Caco-2 (cell line): ENCODE measurements around the gene SH2D3A. TPM values are rescaled to one million over a fixed set of nuclear protein-coding genes. Genes with fewer than 3 reads are reported as not detected.

Experiments
- BruUV-seq: library from RNA; stranded (reverse); fragments of 400-500 nt; replicated peaks from 2 replicates; lab custom pipeline; 2021; lab: Mats Ljungman, UMichigan
- CTCF ChIA-PET: fragments of 300-600 bp; sonication (Branson Sonifier 250); formaldehyde crosslinking; loops from one replicate; lab custom pipeline; 2022; ENCODE audit warnings: antibody characterized with exemption; lab: Charles Lee
- POLR2A ChIA-PET: fragments of 300-600 bp; sonication (Branson Sonifier 250); formaldehyde crosslinking; loops from one replicate; lab custom pipeline; 2022; ENCODE audit warnings: antibody characterized with exemption; lab: Charles Lee
- DNase-seq, 2 experiments: peaks; one replicate each; pipeline versions ENCODE4 v3.0.0 to v3.0.0-alpha.2; 2020 to 2022
- H3K27me3 ChIP-seq: replicated peaks from 2 replicates; pipeline ENCODE4 v1.6.0; 2011; ENCODE audit warnings: low read length; ENCODE audit not compliant: control insufficient read depth, insufficient read depth
- H3K36me3 ChIP-seq: 2 replicates; pipeline ENCODE4 v1.5.1; 2011; ENCODE audit warnings: low read length; ENCODE audit not compliant: control insufficient read depth, insufficient read depth
- H3K4me1 ChIP-seq: fragments of 250-450 bp; sonication (Bioruptor Pico); 2 replicates; pipeline ENCODE4 v1.5.1; 2020; ENCODE audit warnings: mild to moderate bottlenecking
- H3K4me3 ChIP-seq: 2 replicates; pipeline ENCODE4 v1.5.1; 2011; ENCODE audit warnings: low read depth, mild to moderate bottlenecking, control low read depth, low read length
- H3K9me3 ChIP-seq: fragments of 250-450 bp; sonication (Bioruptor Pico); 2 replicates; pipeline ENCODE4 v1.5.1; 2020; ENCODE audit warnings: mild to moderate bottlenecking, moderate library complexity
- H3K27ac Mint-ChIP-seq: one replicate; pipeline ENCODE4 v1.8.0; 2022; ENCODE audit warnings: mixed read lengths; ENCODE audit not compliant: unreplicated experiment
- H3K27me3 Mint-ChIP-seq: one replicate; pipeline ENCODE4 v1.8.0; 2022; ENCODE audit warnings: mixed read lengths; ENCODE audit not compliant: insufficient read depth, unreplicated experiment
- H3K36me3 Mint-ChIP-seq: one replicate; pipeline ENCODE4 v1.8.0; 2022; ENCODE audit warnings: mild to moderate bottlenecking, mixed read lengths; ENCODE audit not compliant: insufficient read depth, unreplicated experiment
- H3K4me1 Mint-ChIP-seq: one replicate; pipeline ENCODE4 v1.8.0; 2022; ENCODE audit warnings: low read depth, mixed read lengths; ENCODE audit not compliant: unreplicated experiment
- H3K4me3 Mint-ChIP-seq: one replicate; pipeline ENCODE4 v1.8.0; 2022; ENCODE audit warnings: mild to moderate bottlenecking, moderate library complexity, mixed read lengths; ENCODE audit not compliant: unreplicated experiment
- H3K9me3 Mint-ChIP-seq: one replicate; pipeline ENCODE4 v1.8.0; 2022; ENCODE audit warnings: mixed read lengths; ENCODE audit not compliant: unreplicated experiment
- intact Hi-C: fragments of 100-400 bp; cut with micrococcal nuclease; formaldehyde crosslinking; loops from one replicate; pipeline ENCODE4 v1.10.0; 2022; ENCODE audit not compliant: unreplicated experiment
- total RNA-seq: library from RNA; stranded (reverse); gene quantifications from 2 replicates; pipeline ENCODE4 v1.2.3, GENCODE V29; 2022
- TF ChIP-seq, protein P1 (sequence below), 2 experiments: fragments of 200-600 bp in 1 of 2; IDR thresholded peaks; 1 replicate in 1 of 2; 2 replicates in 1 of 2; pipeline versions ENCODE4 v1.5.1 to v1.8.0; 2011 to 2022; ENCODE audit warnings: antibody characterized with exemption in 1 of 2, control low read depth in 1 of 2, inconsistent platforms in 1 of 2, low read depth in 1 of 2, low read length in 1 of 2, mild to moderate bottlenecking in 1 of 2, moderate library complexity in 1 of 2; ENCODE audit not compliant: insufficient read depth in 1 of 2, severe bottlenecking in 1 of 2, unreplicated experiment in 1 of 2

Gene SH2D3A
- total RNA-seq, 1 experiment from 2014 or later = 20.5 TPM

DNA sequence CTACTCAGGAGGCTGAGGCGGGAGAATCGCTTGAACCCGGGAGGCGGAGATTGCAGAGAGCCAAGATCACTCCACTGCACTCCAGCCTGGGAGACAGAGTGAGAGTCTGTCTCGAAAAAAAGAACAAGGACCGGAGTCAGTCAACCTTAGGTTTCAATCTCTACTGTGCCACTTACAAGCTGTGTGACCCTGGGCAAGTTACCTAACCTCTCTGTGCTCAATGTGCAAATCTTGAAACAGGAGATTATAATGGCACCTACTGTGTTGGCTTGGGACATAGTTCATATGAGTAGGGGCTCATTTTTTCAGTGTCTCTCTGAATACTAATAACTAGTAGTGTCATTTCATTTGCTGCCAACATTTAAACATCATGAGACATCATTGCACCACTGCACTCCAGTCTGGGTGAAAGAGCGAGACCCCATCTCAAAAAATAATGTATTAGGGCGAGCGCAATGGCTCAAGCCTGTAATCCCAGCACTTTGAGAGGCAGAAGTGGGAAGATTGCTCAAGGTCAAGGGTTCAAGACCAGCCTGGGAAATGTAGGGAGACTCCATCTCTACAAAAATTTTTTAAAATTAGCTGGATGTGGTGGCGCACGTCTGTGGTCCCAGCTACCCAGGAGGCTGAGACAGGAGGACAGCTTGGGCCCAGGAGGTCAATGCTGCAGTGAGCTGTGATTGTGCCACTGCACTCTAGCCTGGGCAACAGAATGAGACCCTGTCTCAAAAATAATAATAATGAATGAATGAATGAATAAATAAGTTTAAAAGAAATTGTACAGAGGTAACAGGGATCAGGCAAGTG, 52.3 kb downstream of the SH2D3A start:
- intact Hi-C loops = no loop called here
- Mint-ChIP-seq H3K4me1 (peaks cover 6% of the 10 kb centered on the region), H3K4me3 (no peak overlapping the region), H3K36me3 (peaks cover 6% of the 10 kb centered on the region), H3K9me3 (peaks cover 15% of the 10 kb centered on the region), H3K27ac (no peak overlapping the region), H3K27me3 (peaks cover 5% of the 10 kb centered on the region)
- TF ChIP-seq, protein P1, sequence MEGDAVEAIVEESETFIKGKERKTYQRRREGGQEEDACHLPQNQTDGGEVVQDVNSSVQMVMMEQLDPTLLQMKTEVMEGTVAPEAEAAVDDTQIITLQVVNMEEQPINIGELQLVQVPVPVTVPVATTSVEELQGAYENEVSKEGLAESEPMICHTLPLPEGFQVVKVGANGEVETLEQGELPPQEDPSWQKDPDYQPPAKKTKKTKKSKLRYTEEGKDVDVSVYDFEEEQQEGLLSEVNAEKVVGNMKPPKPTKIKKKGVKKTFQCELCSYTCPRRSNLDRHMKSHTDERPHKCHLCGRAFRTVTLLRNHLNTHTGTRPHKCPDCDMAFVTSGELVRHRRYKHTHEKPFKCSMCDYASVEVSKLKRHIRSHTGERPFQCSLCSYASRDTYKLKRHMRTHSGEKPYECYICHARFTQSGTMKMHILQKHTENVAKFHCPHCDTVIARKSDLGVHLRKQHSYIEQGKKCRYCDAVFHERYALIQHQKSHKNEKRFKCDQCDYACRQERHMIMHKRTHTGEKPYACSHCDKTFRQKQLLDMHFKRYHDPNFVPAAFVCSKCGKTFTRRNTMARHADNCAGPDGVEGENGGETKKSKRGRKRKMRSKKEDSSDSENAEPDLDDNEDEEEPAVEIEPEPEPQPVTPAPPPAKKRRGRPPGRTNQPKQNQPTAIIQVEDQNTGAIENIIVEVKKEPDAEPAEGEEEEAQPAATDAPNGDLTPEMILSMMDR (IDR thresholded peaks at IDR 0.05; ENCODE audit: insufficient read depth in 1 of 2, low read depth in 1 of 2, low read length in 1 of 2, severe bottlenecking in 1 of 2, unreplicated experiment in 1 of 2) = no peak
- DNase-seq = no peak
- H3K36me3 ChIP-seq = no peaks in the 10 kb centered on the region
- ChIA-PET POLR2A (no interaction called here), CTCF (no interaction called here)
- no peaks in the 10 kb centered on the region for H3K4me1 ChIP-seq
- no peaks in the 10 kb centered on the region for H3K27me3 ChIP-seq
- no TSS peak for BruUV-seq
- H3K4me3 ChIP-seq = no peak overlapping the region
- H3K9me3 ChIP-seq = no peaks in the 10 kb centered on the region

DNA sequence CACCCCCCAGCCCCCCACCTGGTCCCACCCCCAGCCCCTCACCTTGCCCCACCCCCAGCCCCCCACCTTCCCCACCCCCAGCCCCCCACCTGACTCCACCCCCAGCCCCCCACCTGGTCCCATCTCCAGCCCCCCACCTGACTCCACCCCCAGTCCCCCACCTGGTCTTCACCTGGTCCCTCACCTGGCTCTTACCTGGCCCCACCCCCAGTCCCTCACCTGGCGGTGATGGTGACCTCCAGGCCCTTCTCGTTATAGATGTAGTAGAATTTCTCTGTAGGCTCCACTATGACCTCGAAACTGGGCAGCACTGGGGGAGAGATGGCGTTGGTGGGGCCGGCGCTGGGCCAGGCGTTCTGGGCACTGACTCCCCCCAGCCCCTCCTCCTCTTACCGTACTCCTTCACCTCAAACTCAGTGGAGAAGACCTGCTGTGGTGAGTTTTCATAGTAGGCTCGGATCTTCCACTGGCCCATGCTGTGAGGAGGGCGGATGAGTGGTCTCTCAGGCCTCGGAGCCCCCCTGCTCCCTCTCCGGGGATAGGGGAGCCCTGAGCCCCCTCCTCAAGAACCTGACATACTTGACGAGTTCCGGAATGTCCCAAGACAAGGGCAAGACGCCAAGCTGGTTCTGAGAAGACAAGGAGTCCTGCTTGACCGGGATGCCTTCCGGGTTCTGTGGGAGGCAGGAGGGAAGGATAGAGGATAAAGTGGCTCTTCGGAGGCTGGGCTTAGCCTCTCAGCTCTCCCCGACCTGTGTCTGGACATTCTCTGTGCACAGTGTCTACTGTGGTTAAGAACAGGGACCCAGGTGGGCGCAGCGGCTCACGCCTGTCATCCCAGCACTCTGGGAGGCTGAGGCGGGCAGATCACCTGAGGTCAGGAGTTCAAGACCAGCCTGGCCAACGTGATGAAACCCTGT, 53.2 kb downstream of the SH2D3A start:
- Mint-ChIP-seq H3K4me3 (no peak overlapping the region), H3K4me1 (peaks cover 6% of the 10 kb centered on the region), H3K27me3 (peaks cover 6% of the 10 kb centered on the region), H3K9me3 (peaks cover 15% of the 10 kb centered on the region), H3K36me3 (peaks cover 6% of the 10 kb centered on the region), H3K27ac (no peak overlapping the region)
- BruUV-seq = no TSS peak
- H3K4me1 ChIP-seq = no peaks in the 10 kb centered on the region
- TF ChIP-seq, protein P1 (IDR thresholded peaks at IDR 0.05; ENCODE audit: insufficient read depth in 1 of 2, low read depth in 1 of 2, low read length in 1 of 2, severe bottlenecking in 1 of 2, unreplicated experiment in 1 of 2) = no peak
- H3K27me3 ChIP-seq = no peaks in the 10 kb centered on the region
- intact Hi-C loops = no loop called here
- no peaks in the 10 kb centered on the region for H3K36me3 ChIP-seq
- DNase-seq = no peak
- ChIA-PET POLR2A (no interaction called here), CTCF (no interaction called here)
- no peaks in the 10 kb centered on the region for H3K9me3 ChIP-seq
- H3K4me3 ChIP-seq = no peak overlapping the region
